ENCODE data around the gene RPA1.

Gene RPA1

GRCh38 chr17:1916963-1917715, 87.3 kb downstream of the RPA1 start:
- Histone ChIP-seq H3K79me1 (ENCODE audit: low read depth, low read length) (peaks cover 2% of the 10 kb centered on the region), H3K27ac (replicated peaks; ENCODE audit: low read length) (no peak overlapping the region), H3K4me1 (ENCODE audit: control insufficient read depth in 2 of 2, insufficient read depth in 1 of 2, low read depth in 1 of 2, low read length in 2 of 2) (peaks cover 19 to 20% of the 10 kb centered on the region in 2 donors), H2BK120ac (ENCODE audit: low read depth, low read length) (peak overlapping the region; percentile 21), H2AK5ac (ENCODE audit: low read depth, low read length) (peak overlapping the region; percentile 96), H3K18ac (ENCODE audit: low read length) (peak overlapping the region; percentile 71), H3K4me2 (ENCODE audit: insufficient read depth, low read length, poor library complexity, severe bottlenecking) (no peak overlapping the region), H3K23ac (ENCODE audit: low read depth, low read length, poor library complexity) (peak overlapping the region; percentile 16), H3K9ac (ENCODE audit: low read depth, low read length, poor library complexity) (peak overlapping the region; percentile 65), H2BK5ac (ENCODE audit: low read length) (no peak overlapping the region), H3K36me3 (replicated peaks in 1 of 2; ENCODE audit: control insufficient read depth in 2 of 2, insufficient read depth in 2 of 2, low read length in 2 of 2) (no peaks in the 10 kb centered on the region), H3K27me3 (ENCODE audit: control insufficient read depth in 3 of 3, insufficient read depth in 3 of 3, low read depth in 1 of 3, low read length in 3 of 3) (peaks cover 0 to 25% (median 0%) of the 10 kb centered on the region in 3 experiments), H4K8ac (ENCODE audit: low read depth, low read length) (no peak overlapping the region), H3K14ac (ENCODE audit: low read length) (peak overlapping the region; percentile 73), H3K4ac (ENCODE audit: low read length) (no peak overlapping the region), H3K4me3 (ENCODE audit: low read length in 2 of 2) (no peak overlapping the region), H4K91ac (ENCODE audit: low read depth, low read length, poor library complexity) (no peak overlapping the region), H2BK12ac (ENCODE audit: low read length) (peak overlapping the region; percentile 98), H2BK15ac (ENCODE audit: low read length) (peak overlapping the region; percentile 10), H3K9me3 (replicated peaks in 1 of 2; ENCODE audit: control insufficient read depth in 2 of 2, insufficient read depth in 1 of 2, low read depth in 1 of 2, low read length in 2 of 2) (no peaks in the 10 kb centered on the region), H2AFZ (ENCODE audit: low read length) (peak overlapping the region; percentile 56)
- WGBS, 2 donors (ENCODE audit: extremely low coverage in 2 of 2, insufficient read length in 2 of 2, insufficient replicate concordance in 1 of 2) = no CpG with 5 or more reads among the region's 29 CpGs
- DNase-seq (ENCODE audit: low spot score) = no peak

- H3K9me3 ChIP-seq (replicated peaks in 1 of 2; ENCODE audit: control insufficient read depth in 2 of 2, insufficient read depth in 1 of 2, low read depth in 1 of 2, low read length in 2 of 2) = no peaks in the 10 kb centered on the region
- H3K27ac ChIP-seq (replicated peaks; ENCODE audit: low read length) = no peak overlapping the region
- H2AK5ac ChIP-seq (ENCODE audit: low read depth, low read length) = peak overlapping the region; percentile 93
- H2AFZ ChIP-seq (ENCODE audit: low read length) = no peak overlapping the region
- H3K9ac ChIP-seq (ENCODE audit: low read depth, low read length, poor library complexity) = peak overlapping the region; percentile 9
- peak overlapping the region; percentile 85 for H3K18ac ChIP-seq (ENCODE audit: low read length)
- no CpG with 5 or more reads among the region's 29 CpGs for WGBS, 2 donors (ENCODE audit: extremely low coverage in 2 of 2, insufficient read length in 2 of 2, insufficient replicate concordance in 1 of 2)
- DNase-seq (ENCODE audit: low spot score) = no peak
- H3K4me2 ChIP-seq (ENCODE audit: insufficient read depth, low read length, poor library complexity, severe bottlenecking) = no peak overlapping the region
- no peak overlapping the region for H3K4me3 ChIP-seq (ENCODE audit: low read length in 2 of 2)
- H2BK15ac ChIP-seq (ENCODE audit: low read length) = peak overlapping the region; percentile 74
- H3K23ac ChIP-seq (ENCODE audit: low read depth, low read length, poor library complexity) = no peak overlapping the region
- H3K27me3 ChIP-seq (ENCODE audit: control insufficient read depth in 3 of 3, insufficient read depth in 3 of 3, low read depth in 1 of 3, low read length in 3 of 3) = peaks cover 0 to 25% (median 0%) of the 10 kb centered on the region in 3 experiments
- H3K14ac ChIP-seq (ENCODE audit: low read length) = no peak overlapping the region
- peak overlapping the region; percentile 76 for H2BK120ac ChIP-seq (ENCODE audit: low read depth, low read length)
- H4K91ac ChIP-seq (ENCODE audit: low read depth, low read length, poor library complexity) = no peak overlapping the region
- peak overlapping the region; percentile 69 for H3K4ac ChIP-seq (ENCODE audit: low read length)
- H3K79me1 ChIP-seq (ENCODE audit: low read depth, low read length) = peaks cover 2% of the 10 kb centered on the region
- H4K8ac ChIP-seq (ENCODE audit: low read depth, low read length) = no peak overlapping the region
- H2BK5ac ChIP-seq (ENCODE audit: low read length) = no peak overlapping the region
- peaks cover 16 to 19% of the 10 kb centered on the region in 2 donors for H3K4me1 ChIP-seq (ENCODE audit: control insufficient read depth in 2 of 2, insufficient read depth in 1 of 2, low read depth in 1 of 2, low read length in 2 of 2)
- no peaks in the 10 kb centered on the region for H3K36me3 ChIP-seq (replicated peaks in 1 of 2; ENCODE audit: control insufficient read depth in 2 of 2, insufficient read depth in 2 of 2, low read length in 2 of 2)
- peak overlapping the region; percentile 24 for H2BK12ac ChIP-seq (ENCODE audit: low read length)
Measured at GRCh38 chr17:1918346-1919162, 88.7 kb downstream of the RPA1 start.

- Histone ChIP-seq H3K79me1 (ENCODE audit: low read depth, low read length) (peaks cover 2% of the 10 kb centered on the region), H3K14ac (ENCODE audit: low read length) (no peak overlapping the region), H3K4me3 (ENCODE audit: low read length in 2 of 2) (no peak overlapping the region), H2BK5ac (ENCODE audit: low read length) (no peak overlapping the region), H3K36me3 (replicated peaks in 1 of 2; ENCODE audit: control insufficient read depth in 2 of 2, insufficient read depth in 2 of 2, low read length in 2 of 2) (no peaks in the 10 kb centered on the region), H3K27me3 (ENCODE audit: control insufficient read depth in 3 of 3, insufficient read depth in 3 of 3, low read depth in 1 of 3, low read length in 3 of 3) (peaks cover 0 to 25% (median 0%) of the 10 kb centered on the region in 3 experiments), H3K4me1 (ENCODE audit: control insufficient read depth in 2 of 2, insufficient read depth in 1 of 2, low read depth in 1 of 2, low read length in 2 of 2) (peaks cover 15 to 19% of the 10 kb centered on the region in 2 donors), H2AK5ac (ENCODE audit: low read depth, low read length) (no peak overlapping the region), H4K8ac (ENCODE audit: low read depth, low read length) (no peak overlapping the region), H2BK15ac (ENCODE audit: low read length) (no peak overlapping the region), H3K4ac (ENCODE audit: low read length) (no peak overlapping the region), H3K23ac (ENCODE audit: low read depth, low read length, poor library complexity) (no peak overlapping the region), H3K4me2 (ENCODE audit: insufficient read depth, low read length, poor library complexity, severe bottlenecking) (no peak overlapping the region), H3K9ac (ENCODE audit: low read depth, low read length, poor library complexity) (no peak overlapping the region), H3K18ac (ENCODE audit: low read length) (no peak overlapping the region), H2BK12ac (ENCODE audit: low read length) (no peak overlapping the region), H2BK120ac (ENCODE audit: low read depth, low read length) (no peak overlapping the region), H2AFZ (ENCODE audit: low read length) (peak overlapping the region; percentile 15), H3K9me3 (replicated peaks in 1 of 2; ENCODE audit: control insufficient read depth in 2 of 2, insufficient read depth in 1 of 2, low read depth in 1 of 2, low read length in 2 of 2) (no peaks in the 10 kb centered on the region), H3K27ac (replicated peaks; ENCODE audit: low read length) (no peak overlapping the region), H4K91ac (ENCODE audit: low read depth, low read length, poor library complexity) (no peak overlapping the region)
- no peak for DNase-seq (ENCODE audit: low spot score)
- WGBS, 2 donors (ENCODE audit: extremely low coverage in 2 of 2, insufficient read length in 2 of 2, insufficient replicate concordance in 1 of 2) = no CpG with 5 or more reads among the region's 13 CpGs
Measured at GRCh38 chr17:1919201-1919600, 89.4 kb downstream of the RPA1 start.

- H3K27me3 ChIP-seq (ENCODE audit: control insufficient read depth in 3 of 3, insufficient read depth in 3 of 3, low read depth in 1 of 3, low read length in 3 of 3) = peaks cover 0 to 18% (median 0%) of the 10 kb centered on the region in 3 experiments
- H3K9ac ChIP-seq (ENCODE audit: low read depth, low read length, poor library complexity) = no peak overlapping the region
- H2AK5ac ChIP-seq (ENCODE audit: low read depth, low read length) = peak overlapping the region; percentile 79
- H2BK15ac ChIP-seq (ENCODE audit: low read length) = peak overlapping the region; percentile 15
- H3K4me2 ChIP-seq (ENCODE audit: insufficient read depth, low read length, poor library complexity, severe bottlenecking) = no peak overlapping the region
- H3K27ac ChIP-seq (replicated peaks; ENCODE audit: low read length) = no peak overlapping the region
- no peak overlapping the region for H2BK120ac ChIP-seq (ENCODE audit: low read depth, low read length)
- no peak overlapping the region for H3K4me3 ChIP-seq (ENCODE audit: low read length in 2 of 2)
- H3K9me3 ChIP-seq (replicated peaks in 1 of 2; ENCODE audit: control insufficient read depth in 2 of 2, insufficient read depth in 1 of 2, low read depth in 1 of 2, low read length in 2 of 2) = no peaks in the 10 kb centered on the region
- H3K79me1 ChIP-seq (ENCODE audit: low read depth, low read length) = peaks cover 2% of the 10 kb centered on the region
- no peaks in the 10 kb centered on the region for H3K36me3 ChIP-seq (replicated peaks in 1 of 2; ENCODE audit: control insufficient read depth in 2 of 2, insufficient read depth in 2 of 2, low read length in 2 of 2)
- no peak overlapping the region for H4K91ac ChIP-seq (ENCODE audit: low read depth, low read length, poor library complexity)
- no peak overlapping the region for H2BK12ac ChIP-seq (ENCODE audit: low read length)
- no peak overlapping the region for H2AFZ ChIP-seq (ENCODE audit: low read length)
- H4K8ac ChIP-seq (ENCODE audit: low read depth, low read length) = no peak overlapping the region
- no peak overlapping the region for H3K4ac ChIP-seq (ENCODE audit: low read length)
- no peak overlapping the region for H3K23ac ChIP-seq (ENCODE audit: low read depth, low read length, poor library complexity)
- no CpG with 5 or more reads among the region's 19 CpGs for WGBS, 2 donors (ENCODE audit: extremely low coverage in 2 of 2, insufficient read length in 2 of 2, insufficient replicate concordance in 1 of 2)
- no peak for DNase-seq (ENCODE audit: low spot score)
- no peak overlapping the region for H2BK5ac ChIP-seq (ENCODE audit: low read length)
- H3K4me1 ChIP-seq (ENCODE audit: control insufficient read depth in 2 of 2, insufficient read depth in 1 of 2, low read depth in 1 of 2, low read length in 2 of 2) = peaks cover 12 to 14% of the 10 kb centered on the region in 2 donors
- no peak overlapping the region for H3K14ac ChIP-seq (ENCODE audit: low read length)
- H3K18ac ChIP-seq (ENCODE audit: low read length) = no peak overlapping the region
Measured at GRCh38 chr17:1920948-1921351, 91.1 kb downstream of the RPA1 start.

Data from neuronal stem cell (in vitro differentiated cells).